Activated CD8-positive, alpha-beta memory T cell treated with anti-CD3 and anti-CD28 coated beads, Interleukin-2, amount 50 U/mL, for 24 hours (primary cell): ENCODE measurements around the gene EEFSEC.

Experiments used
- DNase-seq: peaks from one replicate; pipeline ENCODE4 v3.0.0-alpha.2; 2020; ENCODE audit errors: extremely low read depth

EEFSEC gene

GRCh38 chr3:128349963-128350599, 196.8 kb downstream of the EEFSEC start:
- no peak for DNase-seq

- DNase-seq, result no peak
These were observed 198.3 kb downstream of the EEFSEC start for GRCh38 chr3:128351546-128351945.

- DNase-seq, result no peak
These were observed 199.0 kb downstream of the EEFSEC start for GRCh38 chr3:128352326-128352725.

GRCh38 chr3:128353361-128353965, 200.2 kb downstream of the EEFSEC start:
- no peak for DNase-seq

- no peak for DNase-seq
These were observed 200.9 kb downstream of the EEFSEC start for GRCh38 chr3:128353991-128354687.

- no peak for DNase-seq
These were observed 201.7 kb downstream of the EEFSEC start for GRCh38 chr3:128354788-128355542.

GRCh38 chr3:128355543-128355919, 202.2 kb downstream of the EEFSEC start:
- DNase-seq, result no peak

GRCh38 chr3:128356822-128357221, 203.5 kb downstream of the EEFSEC start:
- DNase-seq, result no peak

- no peak for DNase-seq
These were observed 204.3 kb downstream of the EEFSEC start for GRCh38 chr3:128357538-128357937.

GRCh38 chr3:128358156-128358895, 205.0 kb downstream of the EEFSEC start:
- DNase-seq, result no peak

GRCh38 chr3:128359060-128359664, 205.9 kb downstream of the EEFSEC start:
- no peak for DNase-seq

- DNase-seq, result no peak
These were observed 206.8 kb downstream of the EEFSEC start for GRCh38 chr3:128359846-128360642.

GRCh38 chr3:128360705-128361271, 207.5 kb downstream of the EEFSEC start:
- DNase-seq, result no peak

GRCh38 chr3:128362026-128362965, 209.0 kb downstream of the EEFSEC start:
- DNase-seq, result no peak

- DNase-seq, result no peak
These were observed 211.0 kb downstream of the EEFSEC start for GRCh38 chr3:128364291-128364690.

GRCh38 chr3:128364808-128365360, 211.6 kb downstream of the EEFSEC start:
- no peak for DNase-seq

- no peak for DNase-seq
These were observed 212.9 kb downstream of the EEFSEC start for GRCh38 chr3:128366136-128366535.

- no peak for DNase-seq
These were observed 213.4 kb downstream of the EEFSEC start for GRCh38 chr3:128366652-128367051.

GRCh38 chr3:128367221-128367620, 213.9 kb downstream of the EEFSEC start:
- no peak for DNase-seq
